Raji (cell line): Measurements from ENCODE around the gene BACE2.

Source experiments
- POLR2A ChIP-seq: IDR thresholded peaks from 2 replicates; pipeline ENCODE4 v1.6.1; 2011; ENCODE audit warnings: low read depth, low read length, control low read depth; ENCODE audit not compliant: insufficient read depth

The BACE2 gene

GRCh38 chr21:41294548-41295231 lies 126.7 kb downstream of the BACE2 start:
- no peak for TF ChIP-seq POLR2A

DNA sequence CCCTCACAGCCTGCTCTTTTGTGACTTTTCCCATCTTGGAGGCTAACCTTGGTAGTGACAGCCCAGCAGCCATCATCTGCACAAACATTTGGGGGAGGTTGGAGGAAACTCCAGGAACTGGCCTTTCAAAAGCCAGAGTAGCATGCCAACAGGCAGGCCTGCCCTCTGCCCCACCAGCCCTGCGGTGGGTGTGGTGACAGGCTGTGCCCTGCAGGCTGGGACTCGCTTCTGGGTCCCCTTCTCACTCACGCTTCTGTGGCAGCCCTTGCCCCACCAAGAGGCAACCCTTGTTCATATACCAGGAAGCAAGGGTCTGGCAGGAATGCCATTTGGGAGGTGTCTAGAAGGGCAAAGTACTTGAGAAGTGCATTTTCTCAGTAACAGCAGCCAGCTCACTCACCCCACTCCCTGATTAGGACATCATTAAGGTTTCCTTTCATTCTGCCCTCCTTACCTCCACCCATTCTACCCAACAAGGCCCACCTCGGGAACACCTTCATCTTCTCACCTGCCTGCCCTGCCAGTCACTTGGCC lies 127.8 kb downstream of the BACE2 start:
- TF ChIP-seq POLR2A, result no peak

- no peak for TF ChIP-seq POLR2A
Measured at GRCh38 chr21:41302976-41303375, 135.0 kb downstream of the BACE2 start.

GRCh38 chr21:41304068-41304720 lies 136.2 kb downstream of the BACE2 start:
- TF ChIP-seq POLR2A, result no peak

GRCh38 chr21:41307219-41307618 lies 139.3 kb downstream of the BACE2 start:
- no peak for TF ChIP-seq POLR2A

- no peak for TF ChIP-seq POLR2A
Measured at GRCh38 chr21:41315726-41316125, 147.8 kb downstream of the BACE2 start.

DNA sequence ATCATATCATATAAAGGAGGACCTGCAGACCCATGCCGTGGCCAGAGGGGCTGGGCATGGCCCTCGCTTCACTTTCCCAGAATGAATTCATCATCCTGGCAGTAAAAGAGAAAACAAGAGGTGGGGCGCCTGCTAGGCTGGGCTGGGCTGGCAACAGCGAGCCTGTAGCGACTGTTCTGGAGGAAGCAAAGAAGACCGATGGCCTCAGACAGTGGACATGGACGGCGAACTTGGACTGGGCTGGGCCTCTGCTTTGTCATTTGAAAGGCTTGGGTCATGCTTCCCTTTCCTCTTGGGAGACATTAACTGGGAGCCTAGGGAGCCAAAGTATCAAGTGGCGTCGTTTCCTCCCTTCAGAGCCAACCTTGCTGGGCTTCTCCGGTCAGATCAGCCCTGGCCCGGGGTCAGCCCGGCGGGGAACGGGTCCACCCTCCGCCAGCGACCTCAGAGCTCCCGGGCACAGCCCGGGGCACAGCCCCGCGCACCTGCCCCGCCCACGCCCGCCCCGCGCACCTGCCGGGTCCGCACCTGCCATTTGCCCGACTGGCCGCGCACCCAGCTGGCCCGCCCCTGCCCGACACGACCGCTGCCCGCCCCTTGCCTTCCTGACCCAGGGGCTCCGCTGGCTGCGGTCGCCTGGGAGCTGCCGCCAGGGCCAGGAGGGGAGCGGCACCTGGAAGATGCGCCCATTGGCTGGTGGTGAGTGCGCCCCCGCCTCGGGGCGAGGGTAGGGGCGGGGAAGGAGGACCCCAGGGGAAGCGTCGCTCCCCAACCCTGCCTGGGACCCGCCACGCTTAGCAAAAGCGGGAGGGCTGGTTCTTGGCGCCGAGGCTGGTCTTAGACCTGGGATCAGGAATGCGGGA lies 148.5 kb downstream of the BACE2 start, which contains the start of gene FAM3B:
Gene FAM3B, plus strand, starts transcription at position 602 of the 863 bp plus-strand sequence. Its CDS starts 79 bp downstream, at position 681.
- no peak for TF ChIP-seq POLR2A

GRCh38 chr21:41317063-41317392 lies 149.1 kb downstream of the BACE2 start:
- TF ChIP-seq POLR2A, result no peak

DNA sequence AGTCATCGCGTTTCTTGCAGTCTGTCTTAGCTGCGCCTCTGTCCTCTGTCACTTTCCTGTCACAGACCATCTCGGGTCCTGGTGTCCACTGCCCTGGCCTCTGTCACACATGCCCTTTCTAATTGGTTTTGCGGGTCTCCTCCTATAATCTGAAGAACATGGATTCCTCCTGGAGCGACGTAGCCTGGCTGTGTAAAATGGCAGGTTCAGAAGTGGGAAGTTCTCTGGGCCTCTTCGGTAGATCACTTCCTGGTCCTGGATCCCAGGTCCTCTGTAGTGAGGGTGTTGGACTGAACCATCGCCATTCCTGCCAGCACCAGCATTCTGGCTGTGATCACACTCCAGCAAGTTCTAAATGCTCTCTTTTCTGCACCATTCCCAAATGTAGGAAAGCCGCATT lies 149.5 kb downstream of the BACE2 start:
- no peak for TF ChIP-seq POLR2A

DNA sequence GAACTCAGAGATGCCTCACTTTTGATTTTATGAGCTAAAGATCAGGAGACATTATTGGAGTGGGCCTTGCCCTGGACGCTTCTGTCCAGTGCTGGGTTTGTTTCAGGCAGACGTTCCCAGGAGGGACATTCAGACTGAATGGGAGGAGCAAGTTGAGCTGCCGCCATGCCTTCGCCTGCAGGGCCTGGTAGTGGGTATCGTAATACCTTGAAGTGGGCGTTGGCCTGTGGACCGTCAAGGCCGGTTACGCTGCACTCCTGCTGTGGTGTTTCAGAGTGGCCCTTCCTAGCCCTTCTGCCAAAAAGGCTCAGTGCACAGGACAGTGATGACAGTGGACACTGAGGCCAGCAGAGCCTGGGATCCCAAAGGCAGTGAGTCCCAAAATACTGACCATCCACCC lies 150.3 kb downstream of the BACE2 start:
- no peak for TF ChIP-seq POLR2A

GRCh38 chr21:41319273-41319672 lies 151.3 kb downstream of the BACE2 start:
- no peak for TF ChIP-seq POLR2A

DNA sequence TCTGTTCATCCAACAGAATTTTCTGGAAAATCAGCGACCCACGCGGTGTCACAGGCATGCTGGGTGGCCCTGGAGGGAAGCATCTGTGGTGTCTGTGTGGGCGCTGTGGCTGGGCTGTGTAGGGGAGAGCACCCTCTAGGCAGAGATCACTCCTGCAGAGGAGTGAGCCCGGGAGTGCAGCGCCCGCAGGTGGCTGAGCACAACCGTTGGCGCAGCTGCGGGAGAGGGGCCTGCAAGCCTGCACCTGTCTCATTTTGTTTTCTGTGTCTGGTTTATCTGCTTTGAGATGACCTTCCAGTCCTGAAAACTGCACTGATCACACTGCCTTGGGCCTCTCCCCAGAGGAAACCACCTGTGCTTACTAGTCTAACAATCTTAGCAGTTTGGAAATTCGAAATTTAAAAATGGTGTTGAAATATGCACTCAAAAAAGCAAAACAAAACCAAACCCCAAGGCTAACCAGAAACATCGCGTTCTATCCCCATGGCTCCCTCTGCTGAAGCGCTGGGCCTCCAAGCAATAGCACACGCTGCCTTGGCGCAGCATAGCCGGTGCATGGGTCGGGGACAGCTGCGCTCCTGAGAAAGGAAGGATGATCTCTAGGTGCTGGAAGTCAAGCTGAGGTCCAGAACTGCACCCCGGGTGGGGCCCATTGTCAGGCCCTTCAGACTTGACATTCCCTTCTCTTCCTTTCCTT lies 153.4 kb downstream of the BACE2 start:
- TF ChIP-seq POLR2A, result no peak

- no peak for TF ChIP-seq POLR2A
Measured at GRCh38 chr21:41321908-41322495, 154.0 kb downstream of the BACE2 start.

DNA sequence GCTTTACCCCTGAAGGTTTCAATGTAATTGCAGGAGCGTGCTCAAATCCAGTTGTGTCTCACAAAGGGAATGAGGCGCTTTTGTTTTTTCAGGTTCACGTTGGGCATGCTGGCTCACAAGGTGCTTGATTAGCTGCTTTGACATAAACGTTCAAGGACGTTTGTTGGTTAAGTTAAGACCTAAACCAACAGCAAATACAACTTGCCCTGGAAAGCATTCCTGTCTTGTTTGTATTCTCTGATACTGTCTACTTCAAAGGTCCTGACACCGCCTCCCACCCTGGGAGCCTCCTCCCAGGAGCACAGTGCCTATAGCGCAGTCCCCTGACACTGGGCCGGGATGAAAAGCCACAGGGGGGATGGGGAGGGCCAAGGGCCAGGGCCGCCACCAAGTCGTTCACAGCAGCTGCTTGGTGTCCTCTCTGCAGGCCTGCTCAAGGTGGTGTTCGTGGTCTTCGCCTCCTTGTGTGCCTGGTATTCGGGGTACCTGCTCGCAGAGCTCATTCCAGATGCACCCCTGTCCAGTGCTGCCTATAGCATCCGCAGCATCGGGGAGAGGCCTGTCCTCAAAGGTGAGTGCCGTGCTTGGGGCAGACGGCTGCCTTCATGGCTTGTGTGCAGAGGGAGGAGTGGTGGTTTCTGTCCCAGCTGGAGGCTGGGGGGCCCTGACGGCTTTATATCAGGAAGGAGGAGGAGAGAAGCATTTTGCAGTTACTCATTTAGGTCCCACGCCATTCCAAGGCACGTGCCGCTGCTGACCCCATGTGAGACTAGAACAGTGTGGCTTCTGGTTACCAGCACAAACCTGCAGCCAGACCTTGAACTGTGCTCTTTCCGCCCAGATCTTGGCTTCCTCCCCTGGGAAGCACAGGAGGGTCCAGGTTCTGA lies 154.8 kb downstream of the BACE2 start:
- no peak for TF ChIP-seq POLR2A
